GOT3 (cell line): ENCODE data around the gene SLC26A1.

Experiments
- DNase-seq: peaks from one replicate; lab custom pipeline; 2025; ENCODE audit warnings: mixed read lengths; lab: John Stamatoyannopoulos, UW

Gene SLC26A1, protein sequence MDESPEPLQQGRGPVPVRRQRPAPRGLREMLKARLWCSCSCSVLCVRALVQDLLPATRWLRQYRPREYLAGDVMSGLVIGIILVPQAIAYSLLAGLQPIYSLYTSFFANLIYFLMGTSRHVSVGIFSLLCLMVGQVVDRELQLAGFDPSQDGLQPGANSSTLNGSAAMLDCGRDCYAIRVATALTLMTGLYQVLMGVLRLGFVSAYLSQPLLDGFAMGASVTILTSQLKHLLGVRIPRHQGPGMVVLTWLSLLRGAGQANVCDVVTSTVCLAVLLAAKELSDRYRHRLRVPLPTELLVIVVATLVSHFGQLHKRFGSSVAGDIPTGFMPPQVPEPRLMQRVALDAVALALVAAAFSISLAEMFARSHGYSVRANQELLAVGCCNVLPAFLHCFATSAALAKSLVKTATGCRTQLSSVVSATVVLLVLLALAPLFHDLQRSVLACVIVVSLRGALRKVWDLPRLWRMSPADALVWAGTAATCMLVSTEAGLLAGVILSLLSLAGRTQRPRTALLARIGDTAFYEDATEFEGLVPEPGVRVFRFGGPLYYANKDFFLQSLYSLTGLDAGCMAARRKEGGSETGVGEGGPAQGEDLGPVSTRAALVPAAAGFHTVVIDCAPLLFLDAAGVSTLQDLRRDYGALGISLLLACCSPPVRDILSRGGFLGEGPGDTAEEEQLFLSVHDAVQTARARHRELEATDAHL

DNA sequence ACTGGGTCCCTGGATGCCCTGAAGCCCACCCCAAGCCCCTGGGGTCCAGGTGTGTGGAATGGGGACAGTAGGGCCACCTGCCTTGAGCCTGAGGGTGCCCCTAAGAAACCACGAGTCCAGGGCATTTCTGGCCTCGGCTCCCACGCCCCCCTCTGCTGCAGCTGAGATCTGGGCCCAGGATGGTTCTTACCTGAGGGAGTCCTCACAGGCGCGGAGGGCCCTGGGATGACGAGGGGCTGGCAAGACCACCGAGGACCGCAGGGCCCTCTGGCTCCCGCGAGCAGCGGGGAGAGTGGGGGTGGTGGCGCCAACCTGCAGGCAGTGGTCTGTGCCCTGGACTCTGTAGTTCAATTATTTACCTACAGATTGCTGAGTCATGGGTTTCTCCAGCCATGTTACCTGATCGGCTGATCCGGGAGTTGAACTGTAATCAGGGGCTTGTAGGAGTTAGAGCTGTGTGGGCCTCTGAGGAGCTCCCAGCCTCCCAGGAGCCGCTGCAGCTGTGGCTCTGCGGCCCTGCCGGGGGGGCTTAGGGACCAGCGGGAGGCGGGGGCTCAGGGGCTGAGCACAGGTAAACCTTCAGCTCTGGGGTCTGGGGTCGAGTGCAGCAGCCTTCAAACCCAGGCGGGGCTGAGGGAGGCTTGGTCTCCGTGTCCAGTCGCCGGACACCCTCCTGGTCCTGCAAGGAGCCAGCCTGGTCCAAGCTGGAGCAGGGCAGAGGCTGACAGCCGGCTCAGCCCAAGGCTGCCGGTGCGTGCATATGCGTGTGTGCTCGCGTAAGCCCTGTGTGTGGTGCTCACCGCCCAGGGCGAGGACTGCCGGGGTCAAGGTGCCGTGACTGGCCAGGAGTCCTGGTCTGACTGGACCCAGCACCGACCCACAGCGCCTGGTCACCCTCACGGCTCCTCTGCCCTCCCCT lies at the start of gene SLC26A1:
SLC26A1 (minus strand) TSS at position 294 of the 919 bp plus-strand sequence. CDS start 1,701 bp downstream, outside the sequence.
- DNase-seq = no peak

DNA sequence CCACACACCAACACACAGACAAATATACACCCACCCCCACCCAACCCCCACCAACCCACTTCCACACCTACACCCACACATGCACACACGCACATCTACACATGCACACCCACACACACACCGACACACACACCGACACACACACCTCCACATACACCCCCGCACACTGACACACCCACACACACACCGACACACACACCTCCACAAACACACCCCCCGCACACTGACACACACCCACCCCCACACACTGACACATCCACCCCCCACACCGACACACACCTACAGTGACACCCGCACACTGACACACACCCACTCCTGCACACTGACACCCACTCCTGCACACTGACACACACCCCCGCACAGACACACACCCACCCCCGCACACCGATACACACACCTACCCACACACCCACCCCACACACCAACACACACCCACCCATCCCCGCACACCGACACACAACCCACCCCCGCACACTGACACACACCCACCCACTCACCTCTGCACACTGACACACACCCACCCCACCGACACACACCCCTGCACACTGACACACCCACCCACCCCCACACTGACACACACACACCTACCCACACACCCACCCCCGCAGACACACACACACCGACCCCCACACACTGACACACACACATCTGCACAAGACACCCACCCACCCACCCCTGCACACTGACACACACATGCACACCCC lies 49.3 kb upstream of the SLC26A1 start:
- no peak for DNase-seq

DNA sequence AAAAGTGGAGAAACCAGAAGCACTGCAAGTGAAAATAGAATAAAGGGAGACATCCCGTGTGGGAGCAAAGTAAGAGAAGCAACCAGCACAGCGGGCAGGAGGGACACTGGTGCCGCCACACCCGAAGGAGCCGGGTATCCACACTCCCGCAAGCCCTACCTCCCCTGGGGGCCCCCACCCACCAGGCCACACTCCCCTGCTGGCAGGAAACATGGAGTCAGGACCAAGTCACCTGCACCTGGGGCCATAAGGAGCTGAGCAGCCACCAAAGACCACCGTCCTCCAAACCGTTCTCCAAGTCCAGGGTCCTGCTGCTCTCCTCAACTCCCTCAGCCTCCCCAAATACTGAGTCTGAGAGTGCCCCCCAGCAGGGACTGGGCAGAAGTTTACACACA lies 48.7 kb upstream of the SLC26A1 start:
- no peak for DNase-seq

DNA sequence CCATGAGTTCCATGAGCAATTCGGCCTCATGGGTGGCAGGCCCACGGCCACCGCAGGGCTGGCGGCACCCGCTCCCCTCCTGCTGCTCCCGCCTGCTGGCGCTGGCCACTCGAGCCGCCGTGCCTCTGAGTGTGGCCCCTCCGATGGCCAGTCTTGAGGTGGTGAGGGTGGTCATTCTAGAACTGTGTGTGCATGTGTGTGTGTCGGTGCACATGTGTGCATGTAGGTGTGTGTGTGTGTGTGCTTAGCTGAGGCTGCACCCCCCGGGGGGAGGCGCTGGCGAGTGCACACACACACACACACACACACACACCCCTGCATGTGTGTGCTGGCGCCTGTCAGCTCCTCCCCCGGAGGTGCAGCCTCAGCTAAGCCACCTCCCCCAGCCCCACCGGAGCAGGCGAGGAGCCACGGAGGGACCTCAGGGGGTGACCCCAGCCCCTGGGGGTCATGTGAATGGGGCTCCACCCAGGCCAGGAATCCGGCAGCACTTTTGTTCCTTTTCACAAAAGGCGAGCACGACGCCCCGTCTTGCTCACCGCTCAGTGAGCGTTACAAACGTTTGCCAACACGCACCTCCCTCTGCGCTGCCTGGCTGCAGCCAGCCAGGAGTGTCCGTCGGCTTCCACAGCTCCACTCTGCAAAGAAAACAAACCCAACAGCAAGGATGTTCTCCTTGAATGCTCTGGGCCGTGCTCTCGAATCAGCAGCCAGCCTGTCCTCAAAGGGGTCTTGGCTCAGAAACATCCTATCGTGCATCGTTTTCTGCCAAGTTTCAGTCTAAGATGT lies 48.1 kb upstream of the SLC26A1 start:
- no peak for DNase-seq

DNA sequence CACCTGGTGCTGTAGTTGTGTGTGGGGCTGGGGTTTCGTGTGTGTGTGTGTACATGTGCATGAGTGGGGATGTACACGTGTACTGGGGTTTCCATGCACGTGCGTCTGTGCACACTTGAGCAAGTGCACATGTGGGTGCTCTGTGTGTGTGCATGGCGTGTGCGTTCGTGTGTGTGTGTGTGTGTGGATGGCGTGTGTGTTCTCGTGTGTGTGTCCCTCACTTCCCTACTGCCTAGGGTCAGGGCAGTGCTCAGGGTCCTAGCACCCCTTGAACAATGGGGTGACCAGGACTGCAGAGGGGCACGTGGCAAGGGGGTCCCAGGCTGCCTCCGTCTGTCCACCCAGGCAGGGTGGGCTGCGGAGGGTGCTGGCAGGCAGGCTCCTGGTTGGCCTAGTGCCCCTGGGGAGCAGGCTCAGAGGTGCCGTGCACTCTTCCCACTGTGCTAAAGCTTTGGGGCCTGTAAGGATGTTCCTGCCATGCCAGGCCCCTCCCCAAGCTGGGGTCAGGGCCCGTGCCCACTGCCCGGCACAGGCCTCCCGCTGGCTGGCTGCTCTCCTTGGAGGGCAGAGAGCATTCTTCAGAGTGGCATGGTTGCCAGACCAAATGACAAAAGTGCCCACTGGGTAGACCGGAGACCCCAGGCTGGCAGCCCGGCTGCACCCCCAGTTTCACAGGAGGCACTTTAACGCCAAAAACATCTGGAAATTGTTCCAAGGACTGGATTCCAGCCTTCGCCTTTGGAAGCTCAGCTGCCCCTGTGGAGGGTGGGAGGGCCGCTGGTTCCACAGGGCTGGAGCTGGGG lies 47.3 kb upstream of the SLC26A1 start:
- no peak for DNase-seq

DNA sequence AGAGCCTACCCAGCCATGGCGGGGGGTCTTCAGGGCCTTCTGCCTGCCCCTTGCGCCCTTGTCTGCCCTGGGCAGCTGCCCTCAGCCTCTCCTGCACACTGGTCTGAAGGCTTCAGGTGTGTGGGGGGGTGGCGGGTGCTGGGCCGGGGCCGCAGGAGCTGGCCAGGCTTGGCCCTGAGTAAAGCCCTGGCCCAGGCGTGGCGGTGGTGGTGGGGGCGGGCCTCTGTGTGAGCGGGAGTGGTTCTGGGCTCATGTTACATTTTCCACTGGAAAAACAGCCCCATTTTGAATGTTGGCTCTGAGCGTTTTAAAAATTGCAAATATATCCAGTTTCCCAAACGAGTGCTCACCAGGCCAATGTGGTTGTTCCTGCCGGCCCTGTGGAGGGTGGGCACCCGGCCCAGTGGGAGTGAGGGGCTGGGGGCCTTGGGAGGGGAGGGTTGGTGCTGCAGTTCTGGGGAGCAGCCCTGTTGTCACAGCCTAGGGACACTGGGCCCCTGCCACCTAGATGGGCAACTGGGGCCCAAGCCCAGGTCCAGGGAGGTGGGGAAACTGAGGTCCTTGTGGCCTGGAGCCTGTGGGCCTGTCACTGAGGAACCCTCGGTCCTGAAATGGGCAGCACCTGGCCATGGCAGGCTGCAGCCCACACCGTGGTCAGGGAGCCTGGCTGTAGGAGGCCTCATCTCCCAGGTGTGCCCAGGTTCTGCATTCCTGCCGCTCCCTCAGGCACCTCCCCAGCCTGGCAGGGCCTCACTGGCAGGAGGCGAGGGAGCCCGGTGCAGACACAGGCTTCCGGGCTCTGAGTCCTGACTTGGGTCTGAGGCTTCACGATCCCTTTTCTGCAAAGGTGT lies 46.5 kb upstream of the SLC26A1 start:
- DNase-seq = no peak

DNA sequence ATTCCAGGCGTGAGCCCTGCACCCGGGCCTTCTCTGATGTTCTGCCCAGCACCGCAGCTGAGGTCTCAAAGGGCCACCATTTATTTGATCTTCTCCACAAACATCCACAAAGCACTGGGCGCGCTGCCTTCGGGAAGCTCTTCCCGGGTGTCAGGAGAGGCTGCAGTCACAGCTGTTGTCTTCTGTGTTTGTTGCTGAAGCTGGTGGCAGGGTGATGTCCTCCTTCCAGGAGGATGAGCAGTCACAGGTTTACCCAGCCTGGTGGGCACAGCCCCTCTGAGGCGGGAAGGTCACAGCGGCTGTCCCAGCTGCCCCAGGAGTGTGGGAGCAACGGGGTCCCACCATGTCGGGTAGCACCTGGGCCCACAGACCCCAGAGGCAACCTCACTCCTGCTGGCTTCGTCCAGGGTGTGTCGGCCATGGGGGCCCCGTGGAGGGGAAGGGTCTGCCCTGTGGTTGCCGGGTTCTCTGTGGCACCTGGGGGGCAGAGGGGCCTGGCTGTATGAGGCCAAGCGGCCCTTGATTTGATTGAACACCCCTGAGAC lies 45.8 kb upstream of the SLC26A1 start:
- no peak for DNase-seq

DNA sequence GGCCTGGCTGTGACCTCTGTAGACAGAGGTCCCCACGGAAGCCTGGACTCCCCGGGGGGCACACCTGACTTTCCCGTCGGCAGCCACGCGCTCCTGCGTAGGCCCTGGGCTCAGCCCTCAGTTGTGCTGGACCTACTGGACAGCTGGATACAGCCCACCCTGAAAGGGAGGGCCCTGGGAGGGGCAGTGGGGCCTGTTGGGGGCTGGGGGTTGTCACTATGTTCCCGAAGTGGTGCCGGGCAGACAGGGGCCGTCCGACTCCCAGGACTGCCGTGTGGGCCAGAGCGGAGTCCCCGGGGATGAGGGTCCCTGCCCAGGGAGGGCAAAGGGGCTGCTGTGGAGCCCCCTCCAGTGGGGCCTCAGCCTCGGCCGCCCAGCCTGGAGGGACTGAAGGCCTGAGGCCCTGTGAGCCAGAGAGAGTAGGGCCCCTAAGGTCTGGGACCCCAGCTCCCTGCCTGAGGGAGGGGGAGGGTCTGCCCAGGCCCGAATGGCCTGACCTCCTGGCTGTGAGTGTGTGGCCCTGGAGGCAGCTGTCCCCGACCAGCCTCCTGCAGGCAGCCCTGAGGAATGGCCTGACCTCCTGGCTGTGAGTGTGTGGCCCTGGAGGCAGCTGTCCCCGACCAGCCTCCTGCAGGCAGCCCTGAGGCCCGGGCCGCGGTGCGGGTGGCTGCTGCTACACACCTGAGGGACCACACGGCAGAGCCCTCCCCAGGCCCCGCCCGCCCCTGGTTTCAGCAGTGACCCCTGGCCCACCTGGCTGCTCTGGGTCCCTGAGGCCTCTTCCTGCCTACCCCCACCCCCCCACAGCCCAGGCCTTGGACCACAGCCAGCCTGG lies 44.0 kb upstream of the SLC26A1 start:
- DNase-seq = no peak

DNA sequence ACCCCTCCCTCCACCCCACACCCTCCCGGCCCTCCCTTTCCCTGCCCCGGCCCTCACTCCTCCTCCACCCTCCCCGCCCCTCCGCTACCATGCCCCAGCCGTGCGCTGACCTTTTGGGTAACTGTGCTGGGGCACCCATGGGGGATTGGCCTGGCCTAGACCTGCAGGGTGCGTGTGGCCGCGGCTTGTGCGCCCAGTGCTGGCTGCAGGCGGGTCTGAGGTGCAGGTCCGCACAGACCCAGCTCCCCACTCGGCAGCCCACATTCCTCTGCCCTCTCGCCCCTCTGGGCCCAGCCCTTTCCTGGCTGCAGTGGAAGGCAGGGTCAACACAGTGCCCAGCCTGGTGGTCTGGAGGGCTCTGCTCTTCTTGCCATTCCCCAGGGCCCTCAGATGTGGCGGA lies 42.9 kb upstream of the SLC26A1 start:
- no peak for DNase-seq

DNA sequence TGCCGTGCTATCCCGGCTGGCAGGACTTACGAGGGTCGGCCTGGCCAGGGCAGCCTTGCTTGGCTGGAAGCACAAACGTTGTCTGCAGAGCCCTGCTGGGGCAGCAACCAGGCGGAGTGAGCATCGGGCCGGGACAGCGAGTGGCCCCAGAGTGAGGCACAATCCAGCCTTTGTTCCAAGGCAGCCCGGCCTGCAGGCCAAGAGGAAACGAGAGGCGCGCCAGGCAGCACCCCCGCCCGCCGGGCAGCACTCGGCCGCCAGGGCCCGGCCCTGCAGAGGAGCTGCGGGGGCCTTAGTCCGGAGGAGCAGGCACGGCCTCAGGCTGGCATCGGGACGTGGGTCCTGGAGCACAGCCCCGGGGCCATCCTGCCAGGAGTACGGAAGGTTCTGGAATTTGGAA lies 42.3 kb upstream of the SLC26A1 start:
- DNase-seq = no peak

DNA sequence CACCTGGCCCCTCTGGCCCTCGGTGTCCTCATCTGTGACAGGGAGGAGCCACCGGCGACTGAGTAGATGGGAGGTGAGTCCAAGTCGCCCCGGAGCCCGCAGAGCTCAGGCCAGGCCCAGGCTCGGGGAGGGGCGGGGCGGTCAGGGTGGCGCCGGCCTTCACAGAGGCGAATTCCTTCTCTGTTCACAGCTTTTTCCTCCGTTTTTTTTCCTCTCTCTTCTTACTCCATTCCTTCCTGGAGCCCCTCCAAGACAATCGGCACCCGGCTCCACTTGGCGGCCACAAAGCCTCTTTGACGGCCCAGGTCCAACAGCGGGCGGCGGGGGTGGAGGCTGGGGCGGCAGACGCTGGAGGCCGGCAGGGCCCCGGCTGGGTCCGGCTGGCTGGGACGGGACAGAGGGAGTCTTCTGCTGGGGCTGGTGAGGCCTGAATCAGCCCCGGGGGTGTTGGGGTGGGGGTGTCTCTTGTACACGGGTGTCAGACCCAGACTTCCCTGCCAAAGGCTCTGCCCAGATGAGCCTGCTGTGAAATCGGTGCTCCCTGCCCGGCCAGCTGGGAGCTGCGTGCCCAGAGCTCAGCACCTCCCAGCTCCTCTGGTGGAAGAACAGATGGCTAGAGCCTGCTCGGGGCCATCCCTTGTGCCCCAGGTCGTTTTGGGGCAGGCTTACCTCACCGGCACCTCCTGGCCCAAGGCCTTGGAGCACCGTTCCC lies 40.8 kb upstream of the SLC26A1 start:
- no peak for DNase-seq

DNA sequence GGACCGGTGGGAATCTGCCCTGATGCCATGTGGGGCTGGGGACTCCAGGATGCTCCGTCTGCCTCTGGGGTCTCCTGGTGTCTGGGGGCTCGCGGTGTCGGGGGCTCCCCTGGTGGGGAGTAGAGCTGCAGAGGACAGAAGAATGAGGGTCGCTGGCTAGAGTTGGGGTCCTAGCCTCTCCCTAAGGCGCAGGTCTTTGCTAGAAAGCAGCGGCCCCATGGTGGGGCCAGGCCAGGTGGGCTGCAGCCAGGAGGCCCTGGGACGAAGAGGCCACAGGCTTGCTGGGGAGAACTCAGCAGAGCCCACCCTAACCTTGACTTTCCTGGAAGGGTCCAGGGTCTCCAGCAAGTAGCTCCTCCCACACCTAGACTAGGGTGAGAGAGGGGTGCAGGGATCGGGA lies 39.7 kb upstream of the SLC26A1 start:
- DNase-seq = no peak

DNA sequence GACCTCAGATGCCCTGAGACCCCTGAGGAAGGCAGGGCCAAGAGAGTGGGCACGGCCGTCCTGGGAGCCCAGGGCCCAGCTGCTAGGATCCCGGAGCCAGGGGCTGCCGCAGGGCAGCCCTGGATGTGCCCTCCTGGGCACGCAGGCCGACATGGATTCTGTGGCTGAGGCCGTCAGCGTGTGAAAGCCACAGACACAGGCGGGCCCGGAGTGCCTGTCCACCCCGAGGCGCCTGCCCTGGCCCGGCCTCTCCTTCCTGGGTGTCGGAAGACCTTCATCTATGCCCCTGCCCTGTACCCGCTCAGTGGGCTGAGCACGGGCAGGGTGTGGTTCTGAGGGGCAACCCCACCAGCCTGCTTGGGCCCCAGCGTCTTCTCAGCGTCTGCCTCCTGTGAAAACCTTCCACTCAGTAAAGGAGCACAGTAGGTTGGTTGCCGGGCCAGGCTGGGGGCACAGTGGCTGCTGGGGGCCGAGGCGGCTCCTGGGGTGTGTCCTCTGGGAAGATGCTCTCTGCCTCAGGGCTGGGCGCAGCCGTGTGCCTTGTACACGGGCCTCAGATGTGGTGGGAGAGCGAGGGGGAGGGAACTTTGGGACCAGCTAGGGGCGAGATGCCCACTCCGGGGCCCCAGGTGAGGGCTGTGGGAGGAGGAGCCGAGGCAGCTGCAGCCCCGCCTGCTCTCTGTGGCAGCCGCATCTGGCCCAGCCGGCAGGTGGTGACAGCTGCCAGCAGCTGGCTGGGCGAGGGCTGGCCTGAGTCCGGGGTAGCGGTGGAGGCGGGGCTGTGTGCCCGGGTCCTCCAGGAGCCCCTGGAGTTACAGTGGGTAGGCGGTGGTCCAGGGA lies 39.0 kb upstream of the SLC26A1 start:
- no peak for DNase-seq

DNA sequence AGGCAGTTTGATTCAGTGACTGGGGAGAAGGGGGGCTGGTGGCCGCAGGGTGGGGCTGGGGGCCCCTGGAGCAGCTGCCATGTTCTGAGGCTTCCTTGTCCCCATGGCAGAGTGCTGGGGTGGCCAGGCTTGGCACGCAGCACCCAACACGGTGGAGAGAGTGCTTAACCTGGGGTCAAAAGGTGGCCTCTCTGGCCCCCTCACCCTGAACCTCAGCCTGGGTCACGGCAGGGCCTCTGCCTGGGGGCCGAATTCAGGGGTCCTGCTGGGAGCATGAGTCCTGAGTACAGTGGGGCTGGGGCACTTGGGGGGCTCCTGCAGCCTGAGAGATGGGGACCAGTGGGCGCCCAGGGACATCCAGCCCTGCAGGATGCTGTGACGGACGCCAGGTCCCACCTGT lies 38.1 kb upstream of the SLC26A1 start:
- no peak for DNase-seq

DNA sequence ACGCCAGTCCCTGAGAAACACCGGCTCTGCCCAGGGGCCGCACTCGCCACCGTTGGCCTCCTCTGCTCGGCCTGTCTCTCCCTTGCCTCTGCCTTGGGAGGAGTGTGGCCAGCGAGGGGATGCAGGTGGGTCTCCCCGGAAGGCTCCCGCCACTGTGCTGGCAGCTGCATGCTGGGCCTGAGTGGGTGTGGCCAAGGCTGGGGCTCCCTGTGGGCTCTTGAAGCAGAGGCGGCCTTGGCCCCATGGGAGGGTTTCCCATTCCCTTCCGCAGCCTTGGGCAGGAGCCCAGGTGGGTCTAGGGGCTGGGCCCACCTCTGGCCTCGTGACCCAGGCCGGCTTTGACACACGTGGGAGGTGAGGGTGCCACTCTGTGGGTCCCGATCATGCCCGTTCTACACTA lies 37.4 kb upstream of the SLC26A1 start:
- DNase-seq = no peak

DNA sequence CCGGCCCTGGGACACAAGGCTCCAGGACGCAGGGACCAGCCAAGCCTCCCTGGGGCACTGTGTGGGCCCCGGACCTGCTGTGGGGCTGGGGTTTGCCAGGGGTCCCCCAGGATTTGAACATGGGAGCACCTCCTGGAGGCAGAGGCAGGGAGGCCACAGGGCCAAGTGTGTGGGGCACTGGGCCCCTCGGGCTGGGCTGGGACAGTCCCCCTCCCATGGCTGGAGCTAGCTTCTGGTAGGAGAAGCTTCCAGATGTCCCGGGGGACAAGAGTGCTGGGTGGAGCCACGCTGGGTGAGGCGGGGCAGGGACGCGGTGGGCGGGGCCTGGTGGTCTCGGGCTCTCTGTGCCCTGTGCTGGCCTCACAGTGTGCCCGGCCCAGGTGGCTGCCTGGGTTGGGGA lies 36.8 kb upstream of the SLC26A1 start:
- DNase-seq = no peak
